Small intestine (tissue), 7 donors: ENCODE results near the gene ST8SIA6. TPM values are rescaled to one million over a fixed set of nuclear protein-coding genes. Genes with fewer than 3 reads are reported as not detected.

Source experiments
- DNase-seq, 2 donors: peaks; one replicate each; pipeline versions ENCODE4 v3.0.0 to v3.0.0-alpha.2; 2013
- FAIRE-seq: peaks from 2 replicates; lab custom pipeline; 2012; peaks lifted over from hg19 to GRCh38; lab: Jason Lieb, UNC
- H3K27ac ChIP-seq, 3 donors: one replicate each; pipeline ENCODE4 v1.5.1; 2013; ENCODE audit warnings: low read length in 2 of 3, mild to moderate bottlenecking in 2 of 3, control low read depth in 1 of 3, inconsistent platforms in 1 of 3, low read depth in 1 of 3, moderate library complexity in 1 of 3
- H3K27me3 ChIP-seq, 3 donors: one replicate each; pipeline ENCODE4 v1.6.1; 2013; ENCODE audit warnings: low read length in 3 of 3, inconsistent platforms in 1 of 3; ENCODE audit not compliant: control insufficient read depth in 3 of 3, insufficient read depth in 3 of 3
- H3K36me3 ChIP-seq, 3 donors: one replicate each; pipeline ENCODE4 v1.6.1; 2013; ENCODE audit warnings: low read length in 3 of 3, inconsistent platforms in 1 of 3, low read depth in 1 of 3, mild to moderate bottlenecking in 1 of 3, moderate library complexity in 1 of 3; ENCODE audit not compliant: control insufficient read depth in 3 of 3, insufficient read depth in 2 of 3
- H3K4me1 ChIP-seq, 3 donors: one replicate each; pipeline ENCODE4 v1.6.1; 2013; ENCODE audit warnings: low read length in 2 of 3, inconsistent platforms in 1 of 3, low read depth in 1 of 3, mild to moderate bottlenecking in 1 of 3, moderate library complexity in 1 of 3; ENCODE audit not compliant: control insufficient read depth in 3 of 3, insufficient read depth in 2 of 3
- H3K4me3 ChIP-seq, 3 donors: one replicate each; pipeline ENCODE4 v1.5.1; 2013; ENCODE audit warnings: low read length in 3 of 3, control low read depth in 1 of 3, inconsistent platforms in 1 of 3, low read depth in 1 of 3, mild to moderate bottlenecking in 1 of 3, moderate library complexity in 1 of 3
- H3K9me3 ChIP-seq, 2 donors: one replicate each; pipeline ENCODE4 v1.6.1; 2013; ENCODE audit warnings: low read depth in 1 of 2, low read length in 1 of 2; ENCODE audit not compliant: control insufficient read depth in 2 of 2, insufficient read depth in 1 of 2
- WGBS, 3 donors: extraction: QIAGEN DNeasy Blood & Tissue Kit; methylation state at CpG; one replicate each; pipeline ENCODE4 v1.1.7; 2013; 5-methylcytosine and 5-hydroxymethylcytosine counted together
- polyA plus RNA-seq, 4 donors: library from polyadenylated mRNA; stranded (reverse) in 3 of 4; unstranded in 1 of 4; fragments of 200-250 nt in 3 of 4; fragments of 120-200 nt in 1 of 4; gene quantifications; one replicate each; pipeline versions ENCODE4 v1.2.1 to v1.2.3, GENCODE V29; 2013
- donor health status: healthy with polysubstance abuse.
- donor health status: control.
- donor health status: control.
- donor health status: Bipolar disorder and iron deficiency.
- donor health status: healthy.

Gene ST8SIA6
- polyA plus RNA-seq, 4 donors, result 0.15 to 1.5 TPM; not detected in 2

DNA sequence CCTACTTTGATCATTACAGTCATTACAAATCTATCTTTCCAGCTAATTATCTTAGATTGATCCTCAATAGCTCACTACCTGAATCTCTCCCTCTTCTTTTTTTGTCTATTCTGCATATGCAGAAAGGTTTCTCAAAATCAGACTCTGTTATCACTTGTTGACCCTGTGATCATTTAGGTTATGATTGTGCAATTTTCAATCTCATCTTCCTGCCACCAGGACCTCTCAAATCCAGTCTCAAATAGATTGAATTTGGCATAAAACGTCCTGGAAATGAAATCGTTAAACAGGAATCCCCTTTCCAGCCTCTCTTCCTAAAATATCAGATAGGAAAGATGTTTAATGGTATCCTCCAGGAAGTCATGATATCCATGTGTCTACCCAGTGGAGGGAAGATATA lies 96.6 kb downstream of the ST8SIA6 start:
- no peak overlapping the region for H3K4me3 ChIP-seq
- 66 to 79% (median 70%) methylated on average over 2 of the region's 2 CpGs for WGBS, 3 donors
- H3K4me1 ChIP-seq, result no peaks in the 10 kb centered on the region
- H3K27ac ChIP-seq, result no peak overlapping the region
- FAIRE-seq (no peak), DNase-seq (no peak)
- no peaks in the 10 kb centered on the region for H3K27me3 ChIP-seq
- H3K9me3 ChIP-seq, result no peaks in the 10 kb centered on the region
- H3K36me3 ChIP-seq, result no peaks in the 10 kb centered on the region

- Histone ChIP-seq H3K27ac (no peak overlapping the region), H3K27me3 (no peaks in the 10 kb centered on the region), H3K9me3 (no peaks in the 10 kb centered on the region), H3K4me3 (no peak overlapping the region), H3K4me1 (no peaks in the 10 kb centered on the region), H3K36me3 (no peaks in the 10 kb centered on the region)
- no peak for FAIRE-seq
- DNase-seq, result no peak
- 79 to 88% (median 79%) methylated on average over 2 of the region's 2 CpGs for WGBS, 3 donors
Measured at GRCh38 chr10:17356820-17357219, 97.6 kb downstream of the ST8SIA6 start.

DNA sequence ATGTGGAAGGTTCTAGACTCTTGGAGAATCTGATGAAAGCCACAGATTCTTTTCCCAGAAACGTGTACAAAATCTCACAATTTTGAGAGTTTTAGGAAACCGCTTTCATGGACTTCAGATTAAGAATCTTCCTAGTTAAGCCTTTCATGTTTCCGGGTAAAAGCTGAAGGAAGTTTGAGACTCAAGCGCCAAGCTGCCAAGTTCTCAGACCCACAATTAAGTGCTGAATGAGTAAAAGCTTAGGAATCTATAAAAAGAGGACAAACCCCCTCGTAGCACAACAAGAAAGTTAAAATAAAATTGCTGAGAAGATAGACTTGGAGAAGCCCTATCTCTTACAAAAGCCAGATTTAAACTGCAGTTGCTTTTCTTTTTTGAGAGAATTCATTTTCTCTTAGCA lies 99.6 kb downstream of the ST8SIA6 start:
- Histone ChIP-seq H3K4me1 (no peaks in the 10 kb centered on the region), H3K9me3 (no peaks in the 10 kb centered on the region), H3K27ac (no peak overlapping the region), H3K36me3 (no peaks in the 10 kb centered on the region), H3K27me3 (no peaks in the 10 kb centered on the region), H3K4me3 (no peak overlapping the region)
- no peak for DNase-seq
- FAIRE-seq, result no peak
- 69 to 76% (median 75%) methylated on average over 5 of the region's 5 CpGs for WGBS, 3 donors

- no peaks in the 10 kb centered on the region for H3K27me3 ChIP-seq
- no peaks in the 10 kb centered on the region for H3K9me3 ChIP-seq
- no peak overlapping the region for H3K4me3 ChIP-seq
- H3K4me1 ChIP-seq, result no peaks in the 10 kb centered on the region
- H3K36me3 ChIP-seq, result no peaks in the 10 kb centered on the region
- FAIRE-seq, result no peak
- DNase-seq, result no peak
- H3K27ac ChIP-seq, result no peak overlapping the region
- 65 to 79% (median 65%) methylated on average over 7 of the region's 7 CpGs for WGBS, 3 donors
Measured at GRCh38 chr10:17353568-17354300, 100.7 kb downstream of the ST8SIA6 start.

DNA sequence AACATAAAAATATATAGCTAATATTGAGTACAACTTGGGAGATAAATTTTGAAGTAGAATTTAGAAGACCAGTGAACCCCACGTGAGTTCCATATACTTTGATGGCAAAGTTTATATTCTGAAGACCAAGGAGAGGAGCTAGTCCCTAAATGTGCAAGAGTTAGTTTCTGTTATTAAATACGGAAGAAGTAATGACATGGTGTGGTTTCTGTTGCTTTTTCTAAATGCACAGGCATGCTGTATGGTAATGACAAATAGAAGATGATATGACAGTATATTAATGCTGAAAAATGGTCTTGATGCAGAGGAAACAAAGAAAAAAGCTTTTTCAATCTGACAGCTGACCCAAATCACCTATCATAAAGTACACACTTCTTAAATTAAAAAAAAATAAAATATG lies 101.8 kb downstream of the ST8SIA6 start:
- Histone ChIP-seq H3K27ac (no peak overlapping the region), H3K36me3 (no peaks in the 10 kb centered on the region), H3K4me3 (no peak overlapping the region), H3K27me3 (no peaks in the 10 kb centered on the region), H3K9me3 (no peaks in the 10 kb centered on the region), H3K4me1 (peaks cover 0 to 3% (median 0%) of the 10 kb centered on the region in 3 donors)
- DNase-seq (no peak), FAIRE-seq (no peak)
- WGBS, 3 donors, result 73 to 90% (median 79%) methylated on average over 2 of the region's 2 CpGs

DNA sequence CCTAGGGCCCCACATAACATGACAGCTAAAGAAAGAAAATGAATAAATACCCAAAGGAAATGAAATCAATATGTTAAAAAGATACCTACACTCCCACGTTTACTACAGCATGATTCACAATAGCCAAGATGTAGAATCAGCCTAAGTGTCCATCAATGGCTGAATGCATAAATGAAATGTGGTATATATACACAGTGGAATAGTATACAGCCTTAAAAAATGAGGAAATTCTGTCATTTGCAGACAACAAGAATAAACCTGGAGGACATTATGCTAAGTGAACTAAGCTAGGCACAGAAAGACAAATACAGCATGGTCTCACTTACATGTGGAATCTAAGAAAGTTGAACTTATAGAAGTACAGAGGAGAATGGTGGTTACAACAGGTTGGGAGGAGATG lies 102.9 kb downstream of the ST8SIA6 start:
- Histone ChIP-seq H3K4me3 (no peak overlapping the region), H3K9me3 (no peaks in the 10 kb centered on the region), H3K4me1 (peaks cover 0 to 3% (median 0%) of the 10 kb centered on the region in 3 donors), H3K27me3 (no peaks in the 10 kb centered on the region), H3K36me3 (no peaks in the 10 kb centered on the region), H3K27ac (no peak overlapping the region)
- FAIRE-seq (no peak), DNase-seq (no peak)
- WGBS, 3 donors, result 73 to 74% (median 74%) methylated on average over 1 of the region's 1 CpG

- FAIRE-seq, result no peak
- no peak overlapping the region for H3K27ac ChIP-seq
- no peaks in the 10 kb centered on the region for H3K27me3 ChIP-seq
- H3K4me3 ChIP-seq, result no peak overlapping the region
- no peak for DNase-seq
- H3K36me3 ChIP-seq, result no peaks in the 10 kb centered on the region
- H3K4me1 ChIP-seq, result peaks cover 0 to 3% (median 0%) of the 10 kb centered on the region in 3 donors
- H3K9me3 ChIP-seq, result no peaks in the 10 kb centered on the region
- WGBS, 3 donors, result 34 to 59% (median 42%) methylated on average over 1 of the region's 1 CpG
Measured at GRCh38 chr10:17349717-17350116, 104.7 kb downstream of the ST8SIA6 start.

- no peak overlapping the region for H3K4me3 ChIP-seq
- DNase-seq, result peak; percentile 11 to 27
Measured at GRCh38 chr10:17348501-17349349, 105.7 kb downstream of the ST8SIA6 start.

More at GRCh38 chr10:17348501-17349349, 105.7 kb downstream of the ST8SIA6 start:
- Histone ChIP-seq H3K27ac (no peak overlapping the region), H3K4me1 (peaks cover 0 to 3% (median 0%) of the 10 kb centered on the region in 3 donors), H3K9me3 (peaks cover 0 to 5% of the 10 kb centered on the region in 2 donors), H3K27me3 (no peaks in the 10 kb centered on the region), H3K36me3 (no peaks in the 10 kb centered on the region)
- WGBS, 3 donors, result 20 to 37% (median 36%) methylated on average over 21 of the region's 21 CpGs
- no peak for FAIRE-seq
